DMS53 (cell line): ENCODE measurements around the gene CENPH.
"Not testable (repeated sequence)": the region's sequence is repeated elsewhere in the genome, so short reads cannot be mapped to it uniquely, and the experiment has no call there.

ENCODE experiments used
- DNase-seq: peaks from one replicate; lab custom pipeline; 2025; lab: John Stamatoyannopoulos, UW

Gene CENPH, protein sequence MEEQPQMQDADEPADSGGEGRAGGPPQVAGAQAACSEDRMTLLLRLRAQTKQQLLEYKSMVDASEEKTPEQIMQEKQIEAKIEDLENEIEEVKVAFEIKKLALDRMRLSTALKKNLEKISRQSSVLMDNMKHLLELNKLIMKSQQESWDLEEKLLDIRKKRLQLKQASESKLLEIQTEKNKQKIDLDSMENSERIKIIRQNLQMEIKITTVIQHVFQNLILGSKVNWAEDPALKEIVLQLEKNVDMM

DNA sequence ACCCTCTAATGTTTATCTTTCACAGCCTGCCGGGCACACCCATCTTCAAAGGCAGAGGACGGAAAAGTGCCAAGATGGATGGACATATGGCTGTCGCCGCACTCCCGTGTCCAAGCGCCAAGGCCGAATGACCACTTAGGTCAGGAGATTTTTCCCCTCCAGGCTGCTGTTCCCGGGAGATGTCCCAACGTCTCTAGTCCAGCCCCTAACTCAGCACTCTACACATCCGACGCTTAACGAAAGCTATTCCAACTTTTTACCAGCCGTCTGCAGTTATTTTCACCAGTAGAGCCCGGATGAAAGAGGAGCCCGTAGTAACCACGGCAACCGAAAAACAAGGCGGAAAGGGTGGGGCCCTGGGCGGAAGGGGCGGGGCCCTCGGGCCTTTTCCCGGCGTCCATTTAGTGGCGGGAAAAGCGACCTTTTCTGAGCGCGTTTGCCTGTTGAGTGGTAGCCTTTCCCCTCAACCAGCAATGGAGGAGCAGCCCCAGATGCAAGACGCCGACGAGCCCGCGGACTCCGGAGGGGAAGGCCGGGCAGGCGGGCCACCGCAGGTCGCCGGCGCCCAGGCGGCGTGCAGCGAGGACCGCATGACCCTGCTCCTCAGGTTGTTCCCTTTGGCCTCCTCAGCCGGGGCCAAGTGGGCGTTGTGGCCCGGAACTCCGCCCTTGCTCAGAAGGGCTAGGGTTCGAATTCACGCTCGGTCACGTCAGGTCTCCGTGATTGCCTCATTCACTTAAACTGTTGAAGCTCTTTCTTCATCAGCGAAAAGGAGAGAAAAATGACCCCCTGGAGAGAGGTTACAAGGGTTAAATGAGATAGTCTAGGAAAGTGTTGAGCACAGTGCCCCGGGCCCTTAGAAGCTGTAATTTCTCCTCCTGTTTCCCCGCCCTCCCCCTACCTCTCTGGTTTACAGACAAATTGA, at the start of gene CENPH:
CENPH (plus strand) TSS at position 422 of the 925 bp plus-strand sequence; CDS start at position 474, 52 bp downstream.
- peak; percentile 97 for DNase-seq

DNA sequence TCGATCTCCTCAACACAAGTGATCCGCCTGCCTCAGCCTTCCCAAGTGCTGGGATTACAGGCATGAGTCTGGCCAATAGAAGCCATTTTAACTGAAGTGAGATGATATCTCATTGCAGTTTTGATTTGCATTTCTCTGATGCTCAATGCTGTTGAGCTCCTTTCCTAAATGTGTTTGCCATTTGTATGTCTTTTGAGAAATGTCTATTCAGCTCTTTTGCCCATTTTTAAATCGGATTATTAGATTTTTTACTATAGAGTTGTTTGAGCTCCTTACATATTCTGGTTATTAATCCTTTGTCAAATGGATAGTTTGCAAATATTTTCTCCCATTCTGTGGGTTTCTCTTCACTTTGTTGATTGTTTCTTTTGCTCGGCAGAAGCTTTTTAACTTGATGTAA, 49.1 kb upstream of the CENPH start:
- not testable (repeated sequence) for DNase-seq

DNA sequence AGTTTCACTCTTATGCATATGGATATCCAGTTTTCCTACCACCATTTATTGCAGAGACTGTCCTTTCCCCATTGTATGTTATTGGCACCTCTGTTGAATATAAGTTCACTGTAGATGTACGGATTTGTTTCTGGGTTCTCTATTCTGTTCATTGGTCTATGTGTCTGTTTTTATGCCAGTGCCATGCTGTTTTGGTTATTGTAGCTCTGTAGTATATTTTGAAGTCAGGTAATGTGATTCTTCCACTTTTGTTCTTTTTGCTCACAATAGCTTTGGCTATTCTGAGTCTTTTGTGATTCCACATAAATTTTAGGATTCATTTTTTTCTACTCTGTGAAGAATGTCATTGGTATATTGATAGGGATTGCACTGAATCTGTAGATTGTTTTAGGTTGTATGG, 48.6 kb upstream of the CENPH start:
- no peak for DNase-seq

DNA sequence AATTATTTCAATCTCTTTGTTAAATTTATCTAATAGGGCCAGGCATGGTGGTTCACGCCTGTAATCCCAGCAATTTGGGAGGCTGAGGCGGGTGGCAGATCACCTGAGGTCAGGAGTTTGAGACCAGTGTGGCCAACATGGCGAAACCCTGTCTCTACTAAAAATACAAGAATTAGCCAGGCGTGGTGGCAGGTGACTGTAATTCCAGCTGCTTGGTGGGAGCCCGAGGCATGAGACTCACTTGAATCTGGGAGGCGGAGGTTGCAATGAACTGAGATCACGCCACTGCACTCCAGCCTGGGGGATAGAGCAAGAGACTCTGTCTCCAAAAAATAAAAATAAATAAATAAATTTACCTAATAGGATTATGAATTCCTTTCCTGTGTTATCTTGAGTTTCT, 40.8 kb upstream of the CENPH start:
- DNase-seq = not testable (repeated sequence)

DNA sequence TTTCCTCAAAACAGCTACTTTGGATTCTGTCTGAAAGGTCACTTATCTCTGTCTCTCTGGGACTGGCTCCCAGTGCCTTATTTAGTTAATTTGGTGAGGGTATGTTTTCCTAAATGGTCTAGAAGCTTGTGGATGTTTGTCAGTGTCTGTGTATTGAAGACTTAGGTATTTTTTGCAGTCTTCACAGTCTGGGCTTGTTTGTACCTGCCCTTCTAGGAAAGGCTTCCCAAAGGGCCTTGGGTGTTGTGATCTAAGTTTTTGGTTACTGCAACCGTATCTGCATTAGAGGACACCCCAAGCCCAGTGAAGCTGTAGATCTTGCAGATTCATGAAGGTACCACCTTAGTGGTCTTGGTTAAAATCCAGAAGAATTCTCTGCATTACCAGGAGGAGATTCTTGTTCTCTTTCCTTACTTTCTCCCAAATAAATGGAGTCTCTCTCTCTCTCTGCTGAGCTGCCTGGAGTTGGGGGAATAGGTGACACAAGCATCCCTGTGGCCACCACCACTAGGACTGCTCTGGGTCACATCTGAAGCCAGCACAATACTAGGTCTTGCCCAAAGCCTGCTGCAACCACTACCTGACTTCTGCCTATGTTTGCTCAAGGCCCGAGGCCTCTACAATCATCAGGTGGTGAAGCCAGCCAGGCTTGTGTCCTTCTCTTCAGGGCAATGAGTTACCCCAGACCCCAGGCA, 40.3 kb upstream of the CENPH start:
- no peak for DNase-seq

DNA sequence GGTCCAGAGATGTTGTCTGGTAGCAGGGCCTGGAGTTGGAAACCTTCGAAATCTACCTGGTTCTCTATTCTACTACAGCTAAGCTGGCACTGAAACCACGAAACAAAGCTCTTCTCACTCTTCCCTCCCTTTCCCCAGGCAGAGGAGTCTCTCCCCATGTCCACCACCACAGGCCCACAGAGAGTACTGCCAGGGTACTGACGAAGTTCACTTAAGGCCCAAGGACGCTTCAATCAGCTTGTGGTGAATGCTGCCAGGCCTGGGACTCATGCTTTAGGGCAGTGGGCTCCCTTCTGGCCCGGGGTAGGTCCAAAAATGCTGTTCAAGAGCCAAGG, 39.7 kb upstream of the CENPH start:
- DNase-seq = no peak

DNA sequence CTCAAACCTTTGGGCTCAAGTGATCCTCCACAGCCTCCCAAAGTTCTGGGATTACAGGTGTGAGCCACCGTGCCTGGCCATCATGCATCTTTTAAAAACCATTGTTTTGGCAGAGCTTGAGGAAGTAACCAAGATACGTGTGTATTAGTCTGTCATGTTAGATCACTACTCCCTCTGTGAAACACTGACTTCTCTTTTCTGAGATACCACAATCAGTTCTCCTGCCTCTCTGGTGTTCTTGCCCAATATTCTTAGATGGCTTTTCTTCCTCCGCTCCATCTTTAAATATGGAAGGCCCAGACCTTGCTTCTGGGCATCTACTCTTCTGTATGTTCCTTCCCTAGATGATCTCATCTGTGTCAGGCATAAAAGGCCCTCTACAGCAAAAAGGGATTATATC, 36.7 kb upstream of the CENPH start:
- no peak for DNase-seq

DNA sequence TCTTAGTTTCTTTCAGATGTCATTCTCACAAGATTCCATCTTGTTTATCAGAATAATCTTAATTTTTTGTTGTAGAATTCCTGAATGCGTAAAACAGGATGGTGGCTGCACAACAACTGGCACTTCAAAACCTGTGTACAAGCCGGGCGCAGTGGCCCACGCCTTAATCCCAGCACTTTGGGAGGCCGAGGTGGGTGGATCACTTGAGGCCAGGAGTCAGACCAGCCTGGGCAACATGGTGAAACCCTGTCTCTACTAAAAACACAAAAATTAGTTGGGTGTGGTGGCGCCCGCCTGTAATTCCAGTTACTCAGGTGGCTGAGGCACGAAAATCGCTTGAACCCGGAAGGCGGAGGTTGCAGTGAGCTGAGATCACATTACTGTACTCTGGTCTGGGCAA, 32.9 kb upstream of the CENPH start:
- no peak for DNase-seq

DNA sequence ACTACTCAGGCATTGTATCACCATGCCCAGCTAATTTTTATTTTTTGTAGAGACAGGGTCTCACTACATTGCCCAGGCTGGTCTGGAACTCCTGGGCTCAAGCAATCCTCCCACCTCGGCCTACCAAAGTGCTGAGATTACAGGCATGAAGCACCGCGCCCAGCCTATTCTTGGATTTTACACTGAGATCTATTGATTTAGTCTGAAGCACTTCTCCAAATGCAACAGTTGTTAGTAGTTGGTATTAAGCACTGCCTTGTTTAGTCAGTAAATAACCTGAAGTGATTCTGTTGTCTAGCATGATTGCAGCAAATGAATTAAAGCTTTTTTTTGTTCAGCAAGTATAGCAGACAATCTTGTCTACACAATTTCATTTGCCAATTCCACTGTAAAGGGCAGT, 31.3 kb upstream of the CENPH start:
- DNase-seq = no peak

DNA sequence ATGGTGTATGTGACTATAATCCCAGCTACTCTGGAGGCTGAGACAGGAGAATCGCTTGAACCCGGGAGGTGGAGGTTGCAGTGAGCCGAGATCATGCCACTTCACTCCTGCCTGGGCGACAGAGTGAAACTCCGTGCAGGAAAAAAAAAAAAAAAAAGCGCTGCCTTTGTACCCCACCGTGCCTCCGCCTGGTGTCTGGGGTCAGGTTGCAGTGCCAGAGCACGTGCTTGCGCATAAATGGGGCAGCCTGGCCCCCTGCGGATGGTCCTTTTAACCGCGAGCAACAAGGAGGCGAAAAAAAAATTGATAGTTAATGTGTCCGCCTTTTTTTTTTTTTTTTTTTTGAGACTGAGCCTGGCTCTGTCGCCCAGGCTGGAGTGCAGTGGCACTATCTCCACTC, 28.7 kb upstream of the CENPH start:
- DNase-seq = no peak

DNA sequence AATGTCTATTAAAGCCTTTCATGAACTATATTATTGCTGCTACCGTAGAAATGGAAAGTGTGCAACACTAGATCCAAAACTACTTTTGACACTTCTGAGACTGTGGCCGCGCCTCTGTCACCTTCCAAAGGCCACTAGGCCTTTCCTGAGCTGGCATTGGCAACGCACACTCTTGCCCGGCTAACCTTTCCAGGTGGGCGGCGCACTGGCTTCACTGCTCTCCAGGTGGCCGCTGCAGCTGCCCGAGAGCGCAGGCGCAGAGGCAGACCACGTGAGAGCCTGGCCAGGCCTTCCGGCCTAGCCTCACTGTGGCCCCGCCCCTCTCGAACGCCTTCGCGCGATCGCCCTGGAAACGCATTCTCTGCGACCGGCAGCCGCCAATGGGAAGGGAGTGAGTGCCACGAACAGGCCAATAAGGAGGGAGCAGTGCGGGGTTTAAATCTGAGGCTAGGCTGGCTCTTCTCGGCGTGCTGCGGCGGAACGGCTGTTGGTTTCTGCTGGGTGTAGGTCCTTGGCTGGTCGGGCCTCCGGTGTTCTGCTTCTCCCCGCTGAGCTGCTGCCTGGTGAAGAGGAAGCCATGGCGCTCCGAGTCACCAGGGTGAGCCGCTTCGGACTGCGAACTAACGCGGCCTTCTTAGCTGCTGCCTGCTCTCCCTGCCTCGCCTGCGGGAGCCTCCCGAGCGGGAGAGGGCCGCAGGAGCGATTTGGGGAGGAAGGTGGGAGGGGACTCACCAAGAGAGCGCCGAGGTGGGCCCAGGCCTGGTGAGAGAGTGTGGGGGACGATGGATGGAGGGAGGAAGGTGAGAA, 22.5 kb upstream of the CENPH start, which contains the start of gene CCNB1:
CCNB1 (plus strand) TSS at position 465 of the 807 bp plus-strand sequence; CDS start at position 578, 113 bp downstream.
- peak; percentile 100 for DNase-seq

DNA sequence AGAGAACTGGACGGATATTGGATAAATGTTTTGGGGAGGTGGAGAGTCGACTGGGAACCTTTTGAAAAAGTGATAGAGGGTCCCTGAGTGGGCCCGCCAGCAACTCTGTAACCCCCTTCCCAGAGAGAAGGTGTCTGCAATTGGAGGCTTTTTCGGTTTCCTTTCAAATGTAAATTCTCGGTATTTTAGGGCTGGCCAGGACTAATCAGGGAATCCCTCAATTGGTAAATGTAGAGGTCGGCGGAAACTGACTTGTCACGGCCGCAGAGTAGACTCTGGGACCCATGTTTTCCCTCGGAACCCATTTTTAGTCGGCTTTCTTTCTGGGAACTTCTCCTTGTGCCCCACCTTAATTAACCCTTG, 21.9 kb upstream of the CENPH start:
- DNase-seq = peak; percentile 44

DNA sequence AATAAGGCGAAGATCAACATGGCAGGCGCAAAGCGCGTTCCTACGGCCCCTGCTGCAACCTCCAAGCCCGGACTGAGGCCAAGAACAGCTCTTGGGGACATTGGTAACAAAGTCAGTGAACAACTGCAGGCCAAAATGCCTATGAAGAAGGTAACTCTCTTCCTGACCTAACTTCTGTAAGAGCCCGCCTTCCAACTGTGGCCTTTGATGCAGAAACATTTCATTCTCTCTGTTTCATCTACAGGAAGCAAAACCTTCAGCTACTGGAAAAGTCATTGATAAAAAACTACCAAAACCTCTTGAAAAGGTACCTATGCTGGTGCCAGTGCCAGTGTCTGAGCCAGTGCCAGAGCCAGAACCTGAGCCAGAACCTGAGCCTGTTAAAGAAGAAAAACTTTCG, 21.5 kb upstream of the CENPH start:
- peak; percentile 44 for DNase-seq

DNA sequence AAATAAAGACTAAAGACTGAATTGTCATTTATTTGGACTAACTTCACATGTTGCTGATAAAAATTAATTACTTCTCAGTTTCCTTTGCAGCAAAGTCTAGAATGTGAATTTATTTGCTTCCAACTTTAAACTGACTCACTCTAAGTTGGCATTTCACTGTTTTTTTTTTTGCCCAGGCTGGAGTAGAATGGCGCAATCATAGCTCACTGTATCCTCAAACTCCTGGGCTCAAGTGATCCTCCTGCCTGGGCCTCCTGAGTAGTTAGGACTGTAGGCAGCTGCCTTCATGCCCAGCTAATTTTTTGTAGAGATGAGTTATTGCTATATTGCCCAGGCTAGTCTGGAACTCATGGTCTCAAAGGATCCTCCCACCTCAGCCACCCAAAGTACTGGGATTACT, 18.9 kb upstream of the CENPH start:
- no peak for DNase-seq

DNA sequence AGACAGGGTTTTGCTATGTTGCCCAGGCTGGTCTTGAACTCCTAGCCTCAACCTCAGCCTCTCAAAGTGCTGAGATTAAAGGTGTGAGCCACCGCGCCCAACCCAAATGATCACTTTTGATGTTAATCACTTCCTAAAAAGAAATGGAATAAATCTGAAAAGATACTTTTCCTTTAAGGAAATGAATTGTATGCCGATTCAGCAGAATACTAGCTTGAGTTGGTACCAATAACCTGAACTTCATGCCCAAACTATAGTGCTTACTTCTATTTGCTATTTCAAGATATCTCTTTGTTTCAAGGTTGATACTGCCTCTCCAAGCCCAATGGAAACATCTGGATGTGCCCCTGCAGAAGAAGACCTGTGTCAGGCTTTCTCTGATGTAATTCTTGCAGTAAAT, 18.4 kb upstream of the CENPH start:
- no peak for DNase-seq

DNA sequence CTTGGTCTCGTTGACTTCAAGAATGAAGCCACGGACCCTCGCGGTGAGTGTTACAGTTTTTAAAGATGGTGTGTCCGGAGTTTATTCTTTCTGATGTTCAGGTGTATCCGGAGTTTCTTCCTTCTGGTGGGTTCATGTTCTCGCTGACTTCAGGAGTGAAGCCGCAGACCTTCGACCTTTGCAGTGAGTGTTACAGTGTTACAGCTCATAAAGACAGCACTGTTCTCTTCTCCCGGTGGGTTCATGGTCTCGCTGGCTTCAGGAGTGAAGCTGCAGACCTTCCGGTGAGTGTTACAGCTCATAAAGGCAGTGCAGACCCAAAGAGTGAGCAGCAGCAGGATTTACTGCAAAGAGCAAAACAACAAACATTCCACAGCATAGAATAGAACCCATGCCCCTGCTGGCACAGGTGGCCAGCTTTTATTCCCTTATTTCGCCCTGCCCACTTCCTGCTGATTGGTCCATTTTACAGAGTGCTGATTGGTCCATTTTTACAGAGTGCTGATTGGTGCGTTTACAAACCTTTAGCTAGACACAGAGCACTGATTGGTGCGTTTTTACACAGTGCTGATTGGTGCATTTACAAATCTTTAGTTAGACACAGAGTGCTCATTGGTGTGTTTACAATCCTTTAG, 7.6 kb upstream of the CENPH start:
- not testable (repeated sequence) for DNase-seq

DNA sequence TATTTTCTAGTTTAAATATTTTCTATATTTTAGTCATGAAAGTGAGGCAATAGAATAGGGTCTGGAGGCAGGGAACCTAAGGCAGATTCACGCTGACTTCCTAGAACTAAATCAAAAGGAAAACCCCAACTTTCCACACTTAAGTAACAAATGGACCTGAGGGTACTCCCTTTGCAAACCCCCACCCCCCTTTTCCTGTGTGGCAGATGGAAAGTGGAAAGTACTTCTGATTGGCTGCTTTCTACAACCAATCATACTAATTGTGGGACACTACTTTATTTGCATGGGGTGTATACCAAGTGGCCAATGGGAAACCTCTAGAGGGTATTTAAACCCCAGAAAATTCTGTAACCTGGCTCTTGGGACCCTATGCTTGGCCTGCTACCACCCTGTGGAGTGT, 4.8 kb upstream of the CENPH start:
- no peak for DNase-seq

DNA sequence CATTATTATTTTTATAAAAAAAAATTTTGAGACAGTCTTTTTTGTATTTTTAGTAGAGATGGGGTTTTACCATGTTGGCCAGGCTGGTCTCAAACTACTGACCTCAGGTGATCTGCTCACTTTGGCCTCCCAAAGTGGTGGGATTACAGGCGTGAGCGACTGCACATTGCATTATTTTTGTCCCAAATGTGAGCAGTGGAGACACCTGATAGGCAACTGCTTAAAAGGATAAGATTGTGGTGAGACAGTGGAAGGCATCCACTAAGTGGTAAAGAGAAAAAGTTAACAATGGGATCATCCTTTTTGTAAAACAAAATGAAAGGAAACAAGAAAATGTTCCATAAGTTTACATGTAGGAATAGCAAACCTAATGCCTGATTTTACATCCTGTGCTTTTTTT, 2.0 kb upstream of the CENPH start:
- no peak for DNase-seq

DNA sequence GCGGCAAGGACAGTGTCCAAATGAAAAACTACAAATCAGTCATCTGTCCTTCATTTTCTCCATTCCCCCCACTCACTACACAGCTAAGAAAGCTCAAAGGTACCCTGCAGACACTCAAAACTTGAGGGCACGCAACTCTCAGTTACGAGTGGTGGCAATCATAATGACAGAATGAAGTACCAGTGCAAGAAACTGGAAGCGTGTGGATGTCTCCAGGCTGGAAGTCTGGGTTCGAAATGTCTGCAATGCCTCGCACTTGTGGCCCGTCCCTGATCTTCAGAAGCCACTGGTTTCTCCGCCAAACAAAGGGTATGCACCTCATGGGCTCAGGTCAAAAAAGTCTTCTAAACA, 597 bp upstream of the CENPH start:
- DNase-seq = no peak

DNA sequence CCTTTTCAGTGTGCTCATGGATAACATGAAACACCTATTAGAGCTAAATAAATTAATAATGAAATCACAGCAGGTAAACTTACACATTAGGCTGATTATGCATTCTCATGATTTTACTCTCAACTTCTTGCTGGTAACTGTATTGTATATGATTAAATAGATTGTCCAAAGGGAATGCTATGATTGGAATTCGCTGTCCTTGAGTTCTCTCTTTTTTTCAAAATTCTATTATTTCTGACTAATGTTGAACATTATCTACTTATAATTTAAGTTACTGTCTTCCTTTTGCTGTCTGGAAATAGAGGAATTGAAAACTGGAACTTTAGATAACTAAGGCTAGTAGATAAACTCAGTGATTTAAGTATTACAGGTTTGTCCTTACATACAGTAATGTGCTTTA, 13.1 kb downstream of the CENPH start:
- no peak for DNase-seq

DNA sequence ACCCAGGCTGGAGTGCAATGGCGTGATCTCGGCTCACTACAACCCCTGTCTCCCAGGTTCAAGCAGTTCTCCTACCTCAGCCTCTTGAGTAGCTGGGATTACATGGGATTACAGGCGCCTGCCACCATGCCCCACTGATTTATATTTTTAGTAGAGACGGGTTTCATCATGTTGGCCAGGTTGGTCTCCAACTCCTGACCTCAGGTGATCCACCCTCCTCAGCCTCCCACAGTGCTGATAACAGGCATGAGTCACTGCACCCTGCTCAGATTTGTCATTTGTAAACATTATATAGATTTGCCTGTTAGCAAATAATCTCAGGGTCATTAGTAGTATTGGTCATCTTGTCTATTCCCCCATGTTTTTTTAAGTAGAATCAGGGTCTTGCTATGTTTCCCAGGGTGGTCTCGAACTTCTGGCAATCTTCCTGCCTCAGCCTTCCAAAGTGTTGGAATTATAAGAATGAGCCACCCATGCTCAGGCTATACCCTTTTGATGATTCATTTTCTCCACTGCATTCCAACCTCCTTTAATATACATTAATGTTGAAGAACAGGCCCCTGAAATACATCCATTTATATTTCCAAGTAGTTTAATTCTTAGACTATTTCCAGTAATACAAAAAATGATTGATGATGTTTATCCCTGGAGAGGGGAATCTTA, 17.3 kb downstream of the CENPH start:
- DNase-seq = peak; percentile 4
